Endodermal cell (in vitro differentiated cells): ENCODE measurements around the gene LGR6. TPM values are rescaled to one million over a fixed set of nuclear protein-coding genes. Genes with fewer than 3 reads are reported as not detected.

Source experiments
- DNase-seq: peaks from one replicate; pipeline ENCODE4 v3.0.0-alpha.2; 2017
- H3K27ac ChIP-seq: 2 replicates; pipeline ENCODE4 v1.5.1; 2013; ENCODE audit warnings: mild to moderate bottlenecking, low read depth, low read length, moderate library complexity
- H3K27me3 ChIP-seq: 2 replicates; pipeline ENCODE4 v1.6.1; 2013; ENCODE audit warnings: mild to moderate bottlenecking, low read length, moderate library complexity; ENCODE audit not compliant: insufficient read depth, control insufficient read depth, poor library complexity, severe bottlenecking
- H3K36me3 ChIP-seq: 2 replicates; pipeline ENCODE4 v1.7.0; 2013; ENCODE audit warnings: mild to moderate bottlenecking, low read length, moderate library complexity; ENCODE audit not compliant: control insufficient read depth, insufficient read depth
- H3K4me1 ChIP-seq: one replicate; pipeline ENCODE4 v1.7.0; 2013; ENCODE audit warnings: low read length; ENCODE audit not compliant: control insufficient read depth, insufficient read depth
- H3K4me3 ChIP-seq: 2 replicates; pipeline ENCODE4 v1.5.1; 2013; ENCODE audit warnings: mild to moderate bottlenecking, low read length, moderate library complexity
- H3K9ac ChIP-seq: 2 replicates; pipeline ENCODE4 v1.6.1; 2013; ENCODE audit warnings: mild to moderate bottlenecking, low read length, moderate library complexity; ENCODE audit not compliant: poor library complexity, severe bottlenecking; ENCODE audit errors: extremely low read depth
- H3K9me3 ChIP-seq: 2 replicates; pipeline ENCODE4 v1.6.1; 2013; ENCODE audit warnings: mild to moderate bottlenecking, low read length, moderate library complexity; ENCODE audit not compliant: control insufficient read depth
- H3K27ac Mint-ChIP-seq: 2 replicates; pipeline ENCODE4 v1.8.0; 2020; ENCODE audit warnings: mixed read lengths
- H3K27me3 Mint-ChIP-seq: 2 replicates; pipeline ENCODE4 v1.8.0; 2021; ENCODE audit warnings: mild to moderate bottlenecking, mixed read lengths; ENCODE audit not compliant: insufficient read depth
- H3K36me3 Mint-ChIP-seq: 2 replicates; pipeline ENCODE4 v1.8.0; 2020; ENCODE audit warnings: low read depth, mixed read lengths
- H3K4me1 Mint-ChIP-seq: 2 replicates; pipeline ENCODE4 v1.8.0; 2020; ENCODE audit warnings: mixed read lengths
- H3K4me3 Mint-ChIP-seq: 2 replicates; pipeline ENCODE4 v1.8.0; 2020; ENCODE audit warnings: mild to moderate bottlenecking, moderate library complexity, mixed read lengths
- H3K9me3 Mint-ChIP-seq: 2 replicates; pipeline ENCODE4 v1.8.0; 2020; ENCODE audit warnings: mild to moderate bottlenecking, mixed read lengths
- WGBS, 2 experiments: methylation state at CpG; one replicate each; pipeline versions ENCODE4 v1.1.5 to v1.1.7; 2013; ENCODE audit warnings: missing lambda C conversion rate in 2 of 2, mixed read lengths in 1 of 2; ENCODE audit not compliant: insufficient coverage in 1 of 2, insufficient read length in 1 of 2; 5-methylcytosine and 5-hydroxymethylcytosine counted together
- total RNA-seq, 2 donors: library from RNA; stranded (reverse); fragmentation: NEBNext Ultra II Directional in 1 of 2; extraction: Animal tissue kit (Norgen Biotek cat#: 25700) in 1 of 2; gene quantifications; 2 replicates in 1 of 2; 3 replicates in 1 of 2; pipeline ENCODE4 v1.2.1, GENCODE V29; 2021
- TF ChIP-seq, protein P1 (sequence below): fragments of 200-600 bp; sonication (generic); conservative IDR thresholded peaks from 2 replicates; pipeline ENCODE4 v1.5.0; 2021; ENCODE audit warnings: antibody characterized with exemption, mild to moderate bottlenecking

LGR6 gene
- total RNA-seq, 2 donors from 2014 or later, result 0.73 to 1.5 TPM

DNA sequence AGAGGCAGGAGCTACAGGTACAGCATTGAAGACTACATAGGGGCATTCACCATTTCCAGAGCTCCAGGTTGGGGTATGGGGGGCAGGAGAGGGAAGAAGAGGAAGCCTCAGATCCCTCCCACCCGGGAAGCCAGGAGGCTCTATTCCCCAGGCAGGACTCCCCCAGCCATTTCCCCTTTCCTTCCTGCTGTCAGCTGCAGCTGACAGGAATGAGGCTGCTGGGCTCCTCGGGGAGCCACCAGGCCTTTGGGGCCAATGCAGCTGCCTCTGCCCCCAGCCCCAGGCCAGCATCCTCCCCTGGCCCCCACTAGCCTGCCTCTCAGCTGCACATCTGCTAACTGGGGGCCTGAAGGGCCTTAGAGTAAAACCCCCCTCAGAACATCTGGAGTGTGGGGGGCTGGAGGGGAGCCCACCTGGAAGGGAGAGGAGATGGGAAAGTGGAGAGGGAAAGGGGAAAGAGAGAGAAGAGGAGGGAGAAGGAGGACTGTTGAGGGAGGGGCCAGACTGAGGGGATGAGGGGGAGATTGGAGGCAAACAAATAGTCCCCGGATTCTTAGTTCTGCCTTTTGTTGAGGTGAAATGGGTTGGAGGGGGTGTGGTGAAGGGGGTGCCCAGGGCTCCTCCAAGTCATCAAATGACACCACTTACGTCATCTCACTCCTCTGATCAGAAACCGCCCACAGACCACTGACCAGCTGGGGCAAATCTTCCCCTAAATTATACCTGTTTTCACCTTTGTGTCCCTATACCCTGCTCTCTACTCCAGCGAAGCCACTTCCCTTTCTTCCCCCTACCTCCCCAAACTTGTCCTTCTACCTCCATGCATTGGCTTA lies 58.0 kb downstream of the LGR6 start:
- Mint-ChIP-seq H3K36me3 (no peaks in the 10 kb centered on the region), H3K4me3 (no peak overlapping the region), H3K27ac (no peak overlapping the region), H3K9me3 (no peaks in the 10 kb centered on the region), H3K4me1 (peaks cover 13% of the 10 kb centered on the region), H3K27me3 (peaks cover 1% of the 10 kb centered on the region)
- Histone ChIP-seq H3K36me3 (no peaks in the 10 kb centered on the region), H3K4me3 (no peak overlapping the region), H3K4me1 (peaks cover 3% of the 10 kb centered on the region), H3K27ac (no peak overlapping the region), H3K27me3 (no peaks in the 10 kb centered on the region), H3K9me3 (no peaks in the 10 kb centered on the region), H3K9ac (no peak overlapping the region)
- TF ChIP-seq, protein P1, sequence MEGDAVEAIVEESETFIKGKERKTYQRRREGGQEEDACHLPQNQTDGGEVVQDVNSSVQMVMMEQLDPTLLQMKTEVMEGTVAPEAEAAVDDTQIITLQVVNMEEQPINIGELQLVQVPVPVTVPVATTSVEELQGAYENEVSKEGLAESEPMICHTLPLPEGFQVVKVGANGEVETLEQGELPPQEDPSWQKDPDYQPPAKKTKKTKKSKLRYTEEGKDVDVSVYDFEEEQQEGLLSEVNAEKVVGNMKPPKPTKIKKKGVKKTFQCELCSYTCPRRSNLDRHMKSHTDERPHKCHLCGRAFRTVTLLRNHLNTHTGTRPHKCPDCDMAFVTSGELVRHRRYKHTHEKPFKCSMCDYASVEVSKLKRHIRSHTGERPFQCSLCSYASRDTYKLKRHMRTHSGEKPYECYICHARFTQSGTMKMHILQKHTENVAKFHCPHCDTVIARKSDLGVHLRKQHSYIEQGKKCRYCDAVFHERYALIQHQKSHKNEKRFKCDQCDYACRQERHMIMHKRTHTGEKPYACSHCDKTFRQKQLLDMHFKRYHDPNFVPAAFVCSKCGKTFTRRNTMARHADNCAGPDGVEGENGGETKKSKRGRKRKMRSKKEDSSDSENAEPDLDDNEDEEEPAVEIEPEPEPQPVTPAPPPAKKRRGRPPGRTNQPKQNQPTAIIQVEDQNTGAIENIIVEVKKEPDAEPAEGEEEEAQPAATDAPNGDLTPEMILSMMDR, result no peak
- 71 to 100% methylated on average over 2 to 6 of the region's 6 CpGs for WGBS, 2 experiments
- DNase-seq, result peak; percentile 42

DNA sequence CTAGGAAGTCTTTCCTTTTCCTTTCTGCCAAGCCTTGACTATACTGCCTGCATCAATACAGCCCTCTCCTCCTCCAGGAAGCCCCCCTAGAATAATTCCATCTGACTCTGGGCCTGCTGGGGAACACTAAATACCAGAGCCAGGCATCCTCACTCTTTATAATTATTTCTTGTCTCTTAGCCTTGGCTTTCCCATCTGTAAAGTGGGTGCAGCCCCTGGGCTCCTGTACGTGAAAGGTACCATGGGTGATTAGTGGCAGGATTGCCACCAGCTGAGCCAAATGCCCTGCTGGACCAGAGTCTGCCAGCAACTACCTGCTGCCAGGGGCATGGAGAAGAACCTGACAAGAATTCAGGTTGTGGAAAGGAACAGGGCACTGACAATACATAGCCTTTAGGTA lies 58.7 kb downstream of the LGR6 start:
- H3K4me1 Mint-ChIP-seq, result peaks cover 13% of the 10 kb centered on the region
- H3K36me3 Mint-ChIP-seq, result no peaks in the 10 kb centered on the region
- Histone ChIP-seq H3K27me3 (no peaks in the 10 kb centered on the region), H3K9ac (no peak overlapping the region), H3K27ac (no peak overlapping the region), H3K36me3 (no peaks in the 10 kb centered on the region), H3K4me1 (peaks cover 3% of the 10 kb centered on the region), H3K9me3 (no peaks in the 10 kb centered on the region), H3K4me3 (no peak overlapping the region)
- no peak overlapping the region for H3K27ac Mint-ChIP-seq
- WGBS, 2 experiments, result 90 to 100% methylated on average over 1 of the region's 1 CpG
- TF ChIP-seq, protein P1, result no peak
- DNase-seq, result peak; percentile 29
- peaks cover 1% of the 10 kb centered on the region for H3K27me3 Mint-ChIP-seq
- no peaks in the 10 kb centered on the region for H3K9me3 Mint-ChIP-seq
- H3K4me3 Mint-ChIP-seq, result no peak overlapping the region

DNA sequence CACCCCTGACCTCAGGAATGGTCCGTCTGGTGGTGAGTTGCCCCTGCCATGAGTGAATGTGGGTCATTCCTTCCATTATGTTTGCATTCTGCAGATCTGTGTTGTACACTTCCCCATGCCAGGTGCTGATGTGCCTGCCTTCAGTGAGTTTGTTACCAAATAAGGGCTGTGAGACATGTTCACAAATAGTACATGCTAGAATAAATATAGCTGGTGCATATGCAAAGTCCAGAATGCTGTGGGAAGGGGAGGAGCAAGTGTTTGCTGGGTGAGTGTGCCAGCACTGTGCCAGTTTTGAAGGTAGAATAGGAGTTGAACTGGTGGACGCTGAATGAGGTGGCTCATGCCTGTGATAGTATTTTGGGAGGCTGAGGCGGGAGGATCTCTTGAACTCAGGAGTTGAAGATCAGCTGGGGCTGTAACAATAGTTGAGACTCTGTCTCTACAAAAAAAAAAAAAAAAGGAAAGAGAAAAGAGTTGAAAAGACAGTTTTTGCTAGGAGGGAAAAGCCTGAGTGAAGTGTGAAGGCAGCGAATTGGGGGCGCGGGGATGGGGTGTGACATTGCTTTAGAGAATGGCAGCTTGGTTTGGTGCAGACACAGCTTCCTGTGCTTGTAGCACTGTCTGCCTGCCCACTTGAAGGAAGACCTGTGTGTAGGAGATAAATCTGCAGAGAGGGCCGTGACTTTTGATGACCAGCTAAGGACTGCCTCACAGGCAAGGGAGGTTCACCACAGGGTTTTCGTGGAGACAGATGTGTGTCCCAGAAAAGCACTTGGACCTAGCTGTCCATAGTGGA lies 61.1 kb downstream of the LGR6 start:
- H3K4me3 ChIP-seq, result no peak overlapping the region

More for the DNA sequence above, 61.1 kb downstream of the LGR6 start:
- H3K36me3 Mint-ChIP-seq, result no peaks in the 10 kb centered on the region
- no peak overlapping the region for H3K27ac ChIP-seq
- peaks cover 2% of the 10 kb centered on the region for H3K27me3 Mint-ChIP-seq
- TF ChIP-seq, protein P1, result no peak
- H3K4me1 ChIP-seq, result no peaks in the 10 kb centered on the region
- H3K27me3 ChIP-seq, result no peaks in the 10 kb centered on the region
- no peaks in the 10 kb centered on the region for H3K9me3 Mint-ChIP-seq
- no peak overlapping the region for H3K27ac Mint-ChIP-seq
- H3K4me1 Mint-ChIP-seq, result no peaks in the 10 kb centered on the region
- H3K9ac ChIP-seq, result no peak overlapping the region
- H3K4me3 Mint-ChIP-seq, result no peak overlapping the region
- WGBS, 2 experiments, result 88 to 95% methylated on average over 5 to 8 of the region's 8 CpGs
- H3K9me3 ChIP-seq, result no peaks in the 10 kb centered on the region
- no peaks in the 10 kb centered on the region for H3K36me3 ChIP-seq
- DNase-seq, result peak; percentile 34
